Stimulated activated CD4-positive, alpha-beta T cell treated with anti-CD3 and anti-CD28 coated beads, Interleukin-15, amount 100 ng/mL, for 24 hours (primary cell): ENCODE data around the gene UBASH3B.
A peak's percentile ranks its signal among the peaks of the same experiment; 100 is the strongest.
"Not testable (repeated sequence)": the region's sequence is repeated elsewhere in the genome, so short reads cannot be mapped to it uniquely, and the experiment has no call there.

ENCODE experiments used
- DNase-seq: peaks from one replicate; pipeline ENCODE4 v3.0.0-alpha.2; 2020

The UBASH3B gene

GRCh38 chr11:122863154-122863553 lies 207.6 kb downstream of the UBASH3B start:
- not testable (repeated sequence) for DNase-seq

- peak; percentile 68 for DNase-seq
These were observed 208.3 kb downstream of the UBASH3B start for GRCh38 chr11:122863704-122864326.
